HCT116 (cell line): ENCODE results near the gene PKP2. TPM values are rescaled to one million over a fixed set of nuclear protein-coding genes. Genes with fewer than 3 reads are reported as not detected.

Experiments
- ATAC-seq: fragments of 200-7000 bp; cut with Tn5 transposase; 2 replicates; pipeline ENCODE4 v1.9.1; 2020; ENCODE audit warnings: mild to moderate bottlenecking, moderate library complexity
- BruUV-seq: library from RNA; stranded (reverse); fragments of 400-500 nt; replicated peaks from 2 replicates; lab custom pipeline; 2021; lab: Mats Ljungman, UMichigan
- CTCF ChIA-PET: fragments of 300-600 bp; sonication (Branson Sonifier 250); formaldehyde crosslinking; loops from one replicate; lab custom pipeline; 2021; ENCODE audit warnings: antibody characterized with exemption; lab: Charles Lee
- POLR2A ChIA-PET: fragments of 300-600, 350-600 bp; sonication (Branson Sonifier 250); formaldehyde crosslinking; loops from one replicate; lab custom pipeline; 2021; ENCODE audit warnings: antibody characterized with exemption; lab: Charles Lee
- RAD21 ChIA-PET, 2 experiments: fragments of 300-600 bp; sonication (Branson Sonifier 250); formaldehyde crosslinking; loops; one replicate each; lab custom pipeline; 2023; ENCODE audit warnings: low total read pairs in 2 of 2; ENCODE audit not compliant: uncharacterized antibody in 2 of 2, unreplicated experiment in 2 of 2, low non-redundant PET in 1 of 2; lab: Charles Lee
- DNase-seq: peaks from one replicate; pipeline ENCODE4 v3.0.0-alpha.2; 2010; ENCODE audit warnings: low read depth, low spot score
- H2AFZ ChIP-seq: fragments of 200-600 bp; shearing (Covaris generic), sonication (generic); 2 replicates; pipeline ENCODE4 v1.6.1; 2017; ENCODE audit warnings: low read depth, mixed run types, mixed read lengths, antibody characterized with exemption, low read length; ENCODE audit not compliant: poor library complexity, severe bottlenecking
- H3K27ac ChIP-seq: 2 replicates; pipeline ENCODE4 v1.5.1; 2012; ENCODE audit warnings: low read depth, low read length
- H3K27me3 ChIP-seq: fragments of 200-600 bp; sonication (generic); 2 replicates; pipeline ENCODE4 v1.6.1; 2016; ENCODE audit warnings: mixed run types, low read length, mixed read lengths; ENCODE audit not compliant: insufficient read depth
- H3K36me3 ChIP-seq, 2 experiments: fragments of 200-500 bp in 1 of 2; fragments of 200-600 bp in 1 of 2; sonication (Bioruptor generic) in 1 of 2; sonication (generic) in 1 of 2; 2 replicates each; pipeline versions ENCODE4 v1.5.1 to v1.6.1; 2014 to 2016; ENCODE audit warnings: low read length in 2 of 2, inconsistent platforms in 1 of 2, mixed read lengths in 1 of 2, mixed run types in 1 of 2; ENCODE audit not compliant: insufficient read depth in 2 of 2, control insufficient read depth in 1 of 2
- H3K4me1 ChIP-seq, 2 experiments: fragments of 200-600 bp in 1 of 2; sonication (generic) in 1 of 2; 2 replicates each; pipeline versions ENCODE4 v1.5.1 to v1.6.1; 2012 to 2017; ENCODE audit warnings: low read length in 2 of 2, inconsistent platforms in 1 of 2, mild to moderate bottlenecking in 1 of 2, mixed read lengths in 1 of 2, mixed run types in 1 of 2, moderate library complexity in 1 of 2; ENCODE audit not compliant: insufficient read depth in 2 of 2, control insufficient read depth in 1 of 2
- H3K4me2 ChIP-seq: fragments of 200-600 bp; sonication (generic); 2 replicates; pipeline ENCODE4 v1.6.1; 2017; ENCODE audit warnings: mixed run types, low read length, mixed read lengths
- H3K4me3 ChIP-seq, 2 experiments: fragments of 200-600 bp in 1 of 2; sonication (generic) in 1 of 2; replicated peaks in 1 of 2; 2 replicates each; pipeline ENCODE4 v1.5.1; 2011 to 2016; ENCODE audit warnings: low read length in 2 of 2, control low read depth in 1 of 2, low read depth in 1 of 2, mild to moderate bottlenecking in 1 of 2, mixed read lengths in 1 of 2, mixed run types in 1 of 2
- H3K79me2 ChIP-seq: fragments of 200-600 bp; sonication (generic); 2 replicates; pipeline ENCODE4 v1.6.1; 2017; ENCODE audit warnings: mild to moderate bottlenecking, mixed run types, low read length, moderate library complexity, mixed read lengths; ENCODE audit not compliant: insufficient read depth
- H3K9ac ChIP-seq: fragments of 200-600 bp; sonication (generic); 2 replicates; pipeline ENCODE4 v1.6.1; 2016; ENCODE audit warnings: low read length, mixed read lengths
- H3K9me2 ChIP-seq: fragments of 200-600 bp; sonication (generic), shearing (Covaris generic); 2 replicates; pipeline ENCODE4 v1.6.1; 2017; ENCODE audit warnings: mixed run types, mild to moderate bottlenecking, moderate library complexity; ENCODE audit not compliant: insufficient read depth
- H3K9me3 ChIP-seq, 2 experiments: fragments of 200-500 bp in 1 of 2; fragments of 200-600 bp in 1 of 2; sonication (Bioruptor generic) in 1 of 2; sonication (generic) in 1 of 2; 2 replicates each; pipeline ENCODE4 v1.6.1; 2014 to 2017; ENCODE audit warnings: low read length in 2 of 2, mixed read lengths in 2 of 2, inconsistent platforms in 1 of 2, low read depth in 1 of 2, mild to moderate bottlenecking in 1 of 2, mixed run types in 1 of 2, moderate library complexity in 1 of 2; ENCODE audit not compliant: control insufficient read depth in 1 of 2, insufficient read depth in 1 of 2
- H4K20me1 ChIP-seq: fragments of 200-600 bp; sonication (generic), shearing (Covaris generic); 2 replicates; pipeline ENCODE4 v1.6.1; 2017; ENCODE audit warnings: mixed run types, mild to moderate bottlenecking, moderate library complexity; ENCODE audit not compliant: insufficient read depth
- CBX3 ChIP-seq: IDR thresholded peaks from 2 replicates; pipeline ENCODE4 v1.6.1; 2012; ENCODE audit warnings: low read depth
- CEBPB ChIP-seq: IDR thresholded peaks from 2 replicates; pipeline ENCODE4 v1.6.1; 2012; ENCODE audit warnings: low read depth
- EGR1 ChIP-seq: IDR thresholded peaks from 2 replicates; pipeline ENCODE4 v1.6.1; 2012; ENCODE audit warnings: low read depth
- EZH2phosphoT487 ChIP-seq: fragments of 200-600 bp; IDR thresholded peaks from 2 replicates; pipeline ENCODE4 v1.6.1; 2018; ENCODE audit warnings: antibody characterized with exemption, borderline replicate concordance
- FOSL1 ChIP-seq: IDR thresholded peaks from 2 replicates; pipeline ENCODE4 v1.6.1; 2012; ENCODE audit warnings: low read depth
- POLR2A ChIP-seq: IDR thresholded peaks from 2 replicates; pipeline ENCODE4 v1.7.0; 2011; ENCODE audit warnings: borderline replicate concordance; ENCODE audit not compliant: insufficient read depth, insufficient read length; ENCODE audit errors: extremely low read depth
- POLR2AphosphoS5 ChIP-seq: IDR thresholded peaks from 2 replicates; pipeline ENCODE4 v1.6.1; 2011; ENCODE audit warnings: mild to moderate bottlenecking, low read depth, low read length, moderate library complexity
- RAD21 ChIP-seq: IDR thresholded peaks from 2 replicates; pipeline ENCODE4 v1.6.1; 2012; ENCODE audit warnings: low read depth, mild to moderate bottlenecking
- SRF ChIP-seq: IDR thresholded peaks from 2 replicates; pipeline ENCODE4 v1.6.1; 2012; ENCODE audit warnings: low read depth
- YY1 ChIP-seq: IDR thresholded peaks from 2 replicates; pipeline ENCODE4 v1.6.1; 2011; ENCODE audit warnings: low read length, low read depth, moderate library complexity, mild to moderate bottlenecking; ENCODE audit not compliant: insufficient replicate concordance; ENCODE audit errors: extremely low read depth
- ZFX ChIP-seq: fragments of 450-650 bp; IDR thresholded peaks from 2 replicates; pipeline ENCODE4 v1.6.1; 2017
- intact Hi-C: fragments of 100-400 bp; cut with micrococcal nuclease; formaldehyde crosslinking; loops from 2 replicates; pipeline ENCODE4 v1.10.0; 2022
- total RNA-seq: library from RNA; stranded (reverse); gene quantifications from one replicate; pipeline ENCODE4 v1.2.1, GENCODE V29; 2021; ENCODE audit not compliant: unreplicated experiment
- TF ChIP-seq, protein P1 (sequence below): IDR thresholded peaks from 2 replicates; pipeline ENCODE4 v1.6.1; 2012; ENCODE audit warnings: low read depth
- TF ChIP-seq, protein P2 (sequence below): IDR thresholded peaks from 2 replicates; pipeline ENCODE4 v1.6.1; 2012
- TF ChIP-seq, protein P3 (sequence below), 3 experiments: fragments of 200-600 bp in 1 of 3; sonication (generic) in 1 of 3; IDR thresholded peaks in 2 of 3; conservative IDR thresholded peaks in 1 of 3; 2 replicates each; pipeline ENCODE4 v1.5.1; 2012 to 2017; ENCODE audit warnings: low read depth in 2 of 3, low read length in 2 of 3, antibody characterized with exemption in 1 of 3, borderline replicate concordance in 1 of 3, control low read depth in 1 of 3, mild to moderate bottlenecking in 1 of 3, mixed read lengths in 1 of 3, mixed run types in 1 of 3, moderate library complexity in 1 of 3; ENCODE audit not compliant: insufficient read depth in 1 of 3
- TF ChIP-seq, protein P4 (sequence below): IDR thresholded peaks from 2 replicates; pipeline ENCODE4 v1.6.1; 2011; ENCODE audit warnings: mild to moderate bottlenecking, low read length, moderate library complexity; ENCODE audit not compliant: insufficient replicate concordance; ENCODE audit errors: extremely low read depth

The PKP2 gene
- total RNA-seq, 1 experiment from 2014 or later, result 21.5 TPM

DNA sequence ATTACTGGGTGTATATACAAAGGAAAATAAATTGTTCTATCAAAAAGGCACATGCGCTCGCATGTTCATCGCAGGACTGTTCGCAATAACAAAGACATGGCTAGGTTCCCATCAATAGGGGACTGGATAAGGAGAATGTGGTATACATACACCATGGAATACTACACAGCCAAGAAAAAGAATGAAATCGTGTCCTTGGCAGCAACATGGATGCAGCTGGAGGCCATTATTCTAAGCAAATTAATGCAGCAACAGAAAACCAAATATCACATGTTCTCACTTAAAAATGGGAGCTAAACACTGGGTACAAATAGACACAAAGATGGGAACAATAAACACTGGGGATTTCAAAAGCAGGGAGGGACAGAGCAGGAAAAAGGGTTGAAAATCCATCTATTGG is 58.6 kb downstream of the PKP2 start:
- H3K4me2 ChIP-seq, result no peak overlapping the region
- no peak for TF ChIP-seq YY1
- TF ChIP-seq EZH2phosphoT487, result no peak
- TF ChIP-seq POLR2A, result no peak
- TF ChIP-seq SRF, result no peak
- no peak for TF ChIP-seq CEBPB
- no peak for TF ChIP-seq POLR2AphosphoS5
- no peak for TF ChIP-seq CBX3
- no peak for TF ChIP-seq EGR1
- TF ChIP-seq RAD21, result no peak
- TF ChIP-seq, protein P1, sequence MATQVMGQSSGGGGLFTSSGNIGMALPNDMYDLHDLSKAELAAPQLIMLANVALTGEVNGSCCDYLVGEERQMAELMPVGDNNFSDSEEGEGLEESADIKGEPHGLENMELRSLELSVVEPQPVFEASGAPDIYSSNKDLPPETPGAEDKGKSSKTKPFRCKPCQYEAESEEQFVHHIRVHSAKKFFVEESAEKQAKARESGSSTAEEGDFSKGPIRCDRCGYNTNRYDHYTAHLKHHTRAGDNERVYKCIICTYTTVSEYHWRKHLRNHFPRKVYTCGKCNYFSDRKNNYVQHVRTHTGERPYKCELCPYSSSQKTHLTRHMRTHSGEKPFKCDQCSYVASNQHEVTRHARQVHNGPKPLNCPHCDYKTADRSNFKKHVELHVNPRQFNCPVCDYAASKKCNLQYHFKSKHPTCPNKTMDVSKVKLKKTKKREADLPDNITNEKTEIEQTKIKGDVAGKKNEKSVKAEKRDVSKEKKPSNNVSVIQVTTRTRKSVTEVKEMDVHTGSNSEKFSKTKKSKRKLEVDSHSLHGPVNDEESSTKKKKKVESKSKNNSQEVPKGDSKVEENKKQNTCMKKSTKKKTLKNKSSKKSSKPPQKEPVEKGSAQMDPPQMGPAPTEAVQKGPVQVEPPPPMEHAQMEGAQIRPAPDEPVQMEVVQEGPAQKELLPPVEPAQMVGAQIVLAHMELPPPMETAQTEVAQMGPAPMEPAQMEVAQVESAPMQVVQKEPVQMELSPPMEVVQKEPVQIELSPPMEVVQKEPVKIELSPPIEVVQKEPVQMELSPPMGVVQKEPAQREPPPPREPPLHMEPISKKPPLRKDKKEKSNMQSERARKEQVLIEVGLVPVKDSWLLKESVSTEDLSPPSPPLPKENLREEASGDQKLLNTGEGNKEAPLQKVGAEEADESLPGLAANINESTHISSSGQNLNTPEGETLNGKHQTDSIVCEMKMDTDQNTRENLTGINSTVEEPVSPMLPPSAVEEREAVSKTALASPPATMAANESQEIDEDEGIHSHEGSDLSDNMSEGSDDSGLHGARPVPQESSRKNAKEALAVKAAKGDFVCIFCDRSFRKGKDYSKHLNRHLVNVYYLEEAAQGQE, result no peak
- TF ChIP-seq, protein P2, sequence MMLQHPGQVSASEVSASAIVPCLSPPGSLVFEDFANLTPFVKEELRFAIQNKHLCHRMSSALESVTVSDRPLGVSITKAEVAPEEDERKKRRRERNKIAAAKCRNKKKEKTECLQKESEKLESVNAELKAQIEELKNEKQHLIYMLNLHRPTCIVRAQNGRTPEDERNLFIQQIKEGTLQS, result no peak
- no peak for TF ChIP-seq FOSL1
- TF ChIP-seq, protein P3, sequence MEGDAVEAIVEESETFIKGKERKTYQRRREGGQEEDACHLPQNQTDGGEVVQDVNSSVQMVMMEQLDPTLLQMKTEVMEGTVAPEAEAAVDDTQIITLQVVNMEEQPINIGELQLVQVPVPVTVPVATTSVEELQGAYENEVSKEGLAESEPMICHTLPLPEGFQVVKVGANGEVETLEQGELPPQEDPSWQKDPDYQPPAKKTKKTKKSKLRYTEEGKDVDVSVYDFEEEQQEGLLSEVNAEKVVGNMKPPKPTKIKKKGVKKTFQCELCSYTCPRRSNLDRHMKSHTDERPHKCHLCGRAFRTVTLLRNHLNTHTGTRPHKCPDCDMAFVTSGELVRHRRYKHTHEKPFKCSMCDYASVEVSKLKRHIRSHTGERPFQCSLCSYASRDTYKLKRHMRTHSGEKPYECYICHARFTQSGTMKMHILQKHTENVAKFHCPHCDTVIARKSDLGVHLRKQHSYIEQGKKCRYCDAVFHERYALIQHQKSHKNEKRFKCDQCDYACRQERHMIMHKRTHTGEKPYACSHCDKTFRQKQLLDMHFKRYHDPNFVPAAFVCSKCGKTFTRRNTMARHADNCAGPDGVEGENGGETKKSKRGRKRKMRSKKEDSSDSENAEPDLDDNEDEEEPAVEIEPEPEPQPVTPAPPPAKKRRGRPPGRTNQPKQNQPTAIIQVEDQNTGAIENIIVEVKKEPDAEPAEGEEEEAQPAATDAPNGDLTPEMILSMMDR (IDR thresholded peaks at IDR 0.05 in 2 of 3, conservative IDR thresholded peaks at IDR 0.05 in 1 of 3; ENCODE audit: borderline replicate concordance in 1 of 3, insufficient read depth in 1 of 3, low read depth in 2 of 3, low read length in 2 of 3), result no peak
- no peak for TF ChIP-seq ZFX
- TF ChIP-seq, protein P4, sequence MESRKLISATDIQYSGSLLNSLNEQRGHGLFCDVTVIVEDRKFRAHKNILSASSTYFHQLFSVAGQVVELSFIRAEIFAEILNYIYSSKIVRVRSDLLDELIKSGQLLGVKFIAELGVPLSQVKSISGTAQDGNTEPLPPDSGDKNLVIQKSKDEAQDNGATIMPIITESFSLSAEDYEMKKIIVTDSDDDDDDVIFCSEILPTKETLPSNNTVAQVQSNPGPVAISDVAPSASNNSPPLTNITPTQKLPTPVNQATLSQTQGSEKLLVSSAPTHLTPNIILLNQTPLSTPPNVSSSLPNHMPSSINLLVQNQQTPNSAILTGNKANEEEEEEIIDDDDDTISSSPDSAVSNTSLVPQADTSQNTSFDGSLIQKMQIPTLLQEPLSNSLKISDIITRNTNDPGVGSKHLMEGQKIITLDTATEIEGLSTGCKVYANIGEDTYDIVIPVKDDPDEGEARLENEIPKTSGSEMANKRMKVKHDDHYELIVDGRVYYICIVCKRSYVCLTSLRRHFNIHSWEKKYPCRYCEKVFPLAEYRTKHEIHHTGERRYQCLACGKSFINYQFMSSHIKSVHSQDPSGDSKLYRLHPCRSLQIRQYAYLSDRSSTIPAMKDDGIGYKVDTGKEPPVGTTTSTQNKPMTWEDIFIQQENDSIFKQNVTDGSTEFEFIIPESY, result no peak
- TF ChIP-seq, all 23 proteins: peak for 0
- ChIA-PET POLR2A (no interaction called here), RAD21 (no interaction called here), CTCF (no interaction called here)
- H2AFZ ChIP-seq, result no peak overlapping the region
- no peaks in the 10 kb centered on the region for H3K9me3 ChIP-seq
- intact Hi-C loops, result no loop called here
- no peaks in the 10 kb centered on the region for H3K36me3 ChIP-seq
- no peaks in the 10 kb centered on the region for H3K79me2 ChIP-seq
- no peak overlapping the region for H3K9ac ChIP-seq
- no peaks in the 10 kb centered on the region for H3K9me2 ChIP-seq
- H4K20me1 ChIP-seq, result no peaks in the 10 kb centered on the region
- no peaks in the 10 kb centered on the region for H3K27me3 ChIP-seq
- H3K4me3 ChIP-seq, result no peak overlapping the region
- peaks cover 0 to 10% of the 10 kb centered on the region in 2 experiments; a peak in 2 of 4 replicates for H3K4me1 ChIP-seq
- DNase-seq, result no peak
- BruUV-seq, result TSS peak; percentile 23
- no peak overlapping the region for H3K27ac ChIP-seq
- no peak for ATAC-seq
